ENCODE results near the gene MAP3K8.
"Not testable (repeated sequence)": the region's sequence is repeated elsewhere in the genome, so short reads cannot be mapped to it uniquely, and the experiment has no call there.

MAP3K8 gene

DNA sequence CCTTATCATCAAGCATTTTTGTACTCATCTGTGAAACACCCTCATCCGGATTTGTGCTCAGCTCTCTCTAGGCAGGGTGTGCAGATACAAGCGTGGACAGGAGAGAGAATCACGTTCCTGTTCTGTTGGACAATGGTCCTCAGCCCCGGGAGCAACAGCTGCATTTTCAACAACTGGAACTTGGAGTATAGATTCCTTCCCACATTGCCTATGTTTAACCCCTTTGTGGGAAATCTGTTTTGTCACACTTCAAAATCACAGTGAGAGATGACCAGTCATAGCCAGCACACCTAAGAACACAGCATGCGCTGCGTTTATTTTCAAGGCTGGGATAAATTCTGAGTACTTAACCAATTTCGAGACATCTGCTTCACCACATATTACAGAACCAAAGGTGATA is 32.5 kb downstream of the MAP3K8 start:
- CTCF ChIA-PET = interaction anchor here (0.6 to 1.2 kb wide), 2 partner anchors 21 to 174 kb away, joined by 3 read pairs; no protein-coding TSS in a partner anchor

DNA sequence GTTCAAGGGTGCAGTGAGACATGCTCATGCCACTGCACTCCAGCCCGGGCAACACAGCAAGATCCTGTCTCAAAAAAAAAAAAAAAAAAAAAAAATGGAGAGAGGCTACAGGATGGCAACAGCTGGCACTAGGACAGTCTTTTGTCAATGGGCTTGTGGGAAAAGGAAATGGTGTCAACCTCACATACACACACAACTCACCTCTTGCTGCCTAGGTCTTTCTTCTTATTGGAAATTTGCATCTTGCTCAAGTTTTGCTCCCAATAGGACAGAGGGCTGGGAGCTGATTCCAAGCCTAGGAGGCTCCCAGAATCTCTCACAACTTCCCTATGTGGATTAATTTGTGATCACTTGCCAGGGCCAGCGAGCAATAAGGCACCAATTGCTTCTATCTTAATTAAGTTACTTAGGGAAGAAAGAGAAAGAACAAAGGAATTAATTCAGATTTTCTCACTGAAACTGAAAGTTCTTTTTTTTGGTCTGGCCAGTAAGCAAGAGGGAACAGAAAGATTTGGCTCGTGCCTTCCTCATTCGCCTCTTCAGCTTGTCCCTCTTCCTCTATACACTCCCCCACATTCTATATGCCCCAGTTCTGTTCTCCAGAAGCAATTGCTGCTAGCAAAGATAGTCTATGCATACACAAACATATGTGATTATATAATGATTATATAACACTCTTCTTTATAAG is 33.8 kb downstream of the MAP3K8 start:
- peaks cover 2% of the 10 kb centered on the region for H3K36me3 Mint-ChIP-seq
- peaks cover 34% of the 10 kb centered on the region for H3K4me1 Mint-ChIP-seq
- H3K9me3 Mint-ChIP-seq = no peaks in the 10 kb centered on the region
- no peak for DNase-seq
- no peak overlapping the region for H3K27ac Mint-ChIP-seq
- H3K4me3 Mint-ChIP-seq = no peak overlapping the region
- peaks cover 14% of the 10 kb centered on the region for H3K27me3 Mint-ChIP-seq
- CTCF ChIA-PET = interaction anchor here (0.6 to 1.1 kb wide), 2 partner anchors 30 to 787 kb away, joined by 3 read pairs; no protein-coding TSS in a partner anchor

More for the DNA sequence above, 32.5 kb downstream of the MAP3K8 start:
- Mint-ChIP-seq H3K27ac (no peak overlapping the region), H3K4me3 (no peak overlapping the region), H3K36me3 (peaks cover 10% of the 10 kb centered on the region), H3K4me1 (peaks cover 34% of the 10 kb centered on the region), H3K27me3 (peaks cover 6% of the 10 kb centered on the region), H3K9me3 (no peaks in the 10 kb centered on the region)
- no peak for DNase-seq

DNA sequence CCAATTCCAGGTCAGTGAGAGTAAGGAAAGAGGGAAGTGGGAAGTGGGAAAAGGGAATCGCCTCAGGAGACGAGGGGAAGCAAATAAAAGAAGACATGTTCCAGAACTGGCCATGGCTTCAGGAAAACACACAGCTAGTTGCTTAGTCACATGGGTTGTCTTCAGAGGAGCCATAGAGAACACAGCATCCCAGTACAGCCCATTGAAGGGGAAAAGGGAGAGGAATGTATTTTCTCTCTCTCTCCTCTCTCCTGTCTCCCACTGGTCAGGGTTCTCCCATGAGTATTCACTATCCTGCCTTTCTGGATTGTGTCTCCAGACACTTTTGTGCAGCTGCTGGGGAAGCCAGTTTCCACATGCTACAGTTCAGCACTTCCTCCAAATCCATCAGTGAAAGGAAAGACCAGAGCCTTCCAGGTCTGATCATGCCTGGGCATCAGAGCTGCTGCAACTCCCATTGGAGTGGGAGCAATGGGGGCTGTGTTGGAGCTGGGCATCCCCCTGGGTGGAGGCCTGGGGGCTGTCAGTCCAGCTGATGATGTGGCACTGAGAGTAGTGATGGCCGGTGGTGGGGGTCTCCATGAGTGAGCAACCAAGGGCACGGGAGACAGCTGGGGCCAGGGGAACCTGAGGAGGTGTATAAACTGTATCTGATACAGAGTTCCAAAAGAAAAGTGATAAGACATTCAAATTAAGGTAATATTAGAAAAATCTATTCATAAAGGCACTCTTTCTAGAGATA is 38.6 kb downstream of the MAP3K8 start:
- Mint-ChIP-seq H3K36me3 (no peaks in the 10 kb centered on the region), H3K9me3 (no peaks in the 10 kb centered on the region), H3K4me1 (peaks cover 31% of the 10 kb centered on the region), H3K27me3 (peaks cover 38% of the 10 kb centered on the region), H3K27ac (no peak overlapping the region), H3K4me3 (no peak overlapping the region)
- no peak for DNase-seq
- CTCF ChIA-PET = interaction anchor here (1.2 kb wide), 1 partner anchor 119 kb away, joined by 3 read pairs; no protein-coding TSS in a partner anchor

DNA sequence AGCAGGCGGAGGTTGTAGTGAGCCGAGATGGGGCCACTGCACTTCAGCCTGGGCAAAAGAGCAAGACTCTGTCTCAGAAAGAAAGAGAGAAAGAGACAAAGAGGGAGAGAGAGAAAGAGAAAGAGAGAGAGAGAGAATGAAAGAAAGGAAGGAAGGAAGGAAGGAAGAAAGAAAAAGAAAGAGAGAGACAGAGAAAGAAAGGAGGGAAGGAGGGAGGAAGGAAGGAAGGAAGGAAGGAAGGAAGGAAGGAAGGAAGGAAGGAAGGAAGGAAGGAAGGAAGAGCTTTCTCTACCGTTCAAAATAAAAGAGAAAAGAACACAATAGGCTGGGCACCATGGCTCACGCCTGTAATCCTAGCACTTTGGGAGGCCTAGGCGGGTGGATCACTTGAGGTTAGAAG is 41.5 kb downstream of the MAP3K8 start:
- H3K9me3 Mint-ChIP-seq, H3K4me3 Mint-ChIP-seq, H3K27ac Mint-ChIP-seq, CTCF ChIA-PET, DNase-seq, H3K36me3 Mint-ChIP-seq: not testable (repeated sequence)
- Mint-ChIP-seq H3K27me3 (peaks cover 35% of the 10 kb centered on the region), H3K4me1 (peaks cover 17% of the 10 kb centered on the region)

DNA sequence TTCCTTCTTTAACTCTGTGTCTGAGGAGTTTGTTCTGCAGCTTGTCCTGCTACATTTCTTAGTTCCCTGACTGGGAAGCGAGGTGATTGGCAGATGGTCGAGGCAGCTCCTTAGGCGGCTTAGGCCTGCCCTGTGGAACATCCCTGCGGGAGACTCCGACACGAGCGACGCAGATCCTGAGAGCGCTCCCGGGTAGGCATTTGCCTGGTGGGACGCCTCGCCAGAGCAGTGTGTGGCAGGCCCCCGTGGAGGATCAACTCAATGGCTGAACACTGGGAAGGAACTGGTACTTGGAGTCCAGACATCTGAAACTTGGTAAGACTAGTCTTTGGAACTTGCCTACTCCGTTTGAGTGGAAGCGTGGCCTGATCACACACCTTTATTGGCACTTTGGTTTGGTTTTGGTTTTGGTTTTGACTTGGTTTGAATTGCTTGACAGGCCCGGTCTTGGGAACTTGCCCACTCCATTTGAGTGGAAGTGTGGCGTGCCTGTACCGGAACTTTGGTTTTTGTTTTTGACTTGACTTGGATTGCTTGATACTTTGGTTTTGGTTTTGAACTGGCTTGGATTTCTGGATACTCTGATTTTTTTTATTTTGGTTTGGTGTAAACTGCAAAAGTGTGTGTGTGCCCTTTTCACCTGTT is 42.6 kb downstream of the MAP3K8 start:
- Mint-ChIP-seq H3K9me3 (peaks cover 6% of the 10 kb centered on the region), H3K4me1 (peaks cover 17% of the 10 kb centered on the region), H3K27me3 (peaks cover 35% of the 10 kb centered on the region), H3K27ac (no peak overlapping the region), H3K4me3 (no peak overlapping the region), H3K36me3 (no peaks in the 10 kb centered on the region)
- no peak for DNase-seq
- CTCF ChIA-PET = no interaction called here

DNA sequence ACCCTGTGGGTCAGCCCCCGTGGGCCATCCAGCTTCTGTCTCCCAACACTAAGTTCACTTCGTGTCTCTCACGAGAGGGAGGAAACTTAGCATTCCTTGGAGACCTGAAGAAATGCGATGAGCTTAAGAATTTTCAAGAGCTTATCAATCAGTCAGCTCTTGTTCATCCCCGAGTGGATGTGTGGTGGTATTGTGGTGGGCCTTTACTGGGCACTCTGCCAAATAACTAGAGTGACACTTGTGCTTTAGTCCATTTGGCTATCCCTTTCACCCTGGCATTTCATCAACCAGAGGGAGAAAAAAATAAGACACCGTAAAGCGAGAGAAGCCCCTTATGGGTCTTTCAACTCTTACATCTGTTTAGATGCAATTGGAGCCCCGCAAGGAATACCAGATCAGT is 45.5 kb downstream of the MAP3K8 start:
- DNase-seq, H3K27ac Mint-ChIP-seq, H3K36me3 Mint-ChIP-seq, H3K4me3 Mint-ChIP-seq: not testable (repeated sequence)
- H3K9me3 Mint-ChIP-seq = peaks cover 14% of the 10 kb centered on the region
- H3K4me1 Mint-ChIP-seq = peaks cover 13% of the 10 kb centered on the region
- H3K27me3 Mint-ChIP-seq = peaks cover 30% of the 10 kb centered on the region
- CTCF ChIA-PET = interaction anchor here (0.7 to 1.4 kb wide), 2 partner anchors 12 to 49 kb away, joined by 3 to 6 read pairs; no protein-coding TSS in a partner anchor

DNA sequence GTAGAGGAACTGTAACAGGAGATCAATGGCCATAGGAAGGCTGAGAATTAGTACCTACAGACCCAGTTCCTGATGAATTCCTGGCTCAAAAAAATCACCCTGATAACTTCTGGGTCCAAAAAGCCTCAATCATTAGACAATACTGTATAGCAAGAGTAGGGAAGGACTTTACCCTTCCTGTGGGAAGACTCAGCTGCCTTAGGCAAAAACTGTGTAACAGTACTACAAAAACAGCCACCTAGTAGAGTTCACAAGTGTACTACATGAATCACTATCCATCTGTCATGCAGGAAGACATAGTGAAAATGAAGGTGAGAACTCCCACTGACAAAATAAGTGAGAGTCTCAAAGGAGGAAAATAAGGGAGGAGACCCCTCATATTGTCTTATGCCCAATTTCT is 47.6 kb downstream of the MAP3K8 start:
- Mint-ChIP-seq H3K4me1 (peaks cover 3% of the 10 kb centered on the region), H3K36me3 (peaks cover 6% of the 10 kb centered on the region), H3K27me3 (peaks cover 30% of the 10 kb centered on the region), H3K9me3 (peaks cover 14% of the 10 kb centered on the region), H3K27ac (no peak overlapping the region), H3K4me3 (no peak overlapping the region)
- no peak for DNase-seq
- CTCF ChIA-PET = no interaction called here

DNA sequence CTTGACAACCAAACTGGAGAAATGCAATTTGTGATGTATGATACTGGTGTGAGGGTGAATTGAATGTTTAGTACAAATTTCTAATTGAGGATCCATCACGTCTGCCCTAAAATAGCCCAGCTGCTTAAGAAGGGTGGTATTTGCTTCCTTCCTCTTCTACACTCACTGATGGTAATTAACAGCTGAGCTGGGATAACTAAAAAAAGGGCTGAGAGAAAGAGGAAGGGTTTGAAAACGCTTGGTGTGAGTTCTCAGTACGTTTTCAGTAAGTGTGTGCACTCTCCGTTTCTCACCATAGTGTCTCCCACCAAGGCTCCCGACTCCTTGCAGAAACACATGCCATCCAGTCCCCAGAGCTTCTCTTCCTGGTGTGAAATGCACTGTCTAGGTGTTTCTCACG is 54.3 kb downstream of the MAP3K8 start:
- H3K4me1 Mint-ChIP-seq = peaks cover 35% of the 10 kb centered on the region

DNA sequence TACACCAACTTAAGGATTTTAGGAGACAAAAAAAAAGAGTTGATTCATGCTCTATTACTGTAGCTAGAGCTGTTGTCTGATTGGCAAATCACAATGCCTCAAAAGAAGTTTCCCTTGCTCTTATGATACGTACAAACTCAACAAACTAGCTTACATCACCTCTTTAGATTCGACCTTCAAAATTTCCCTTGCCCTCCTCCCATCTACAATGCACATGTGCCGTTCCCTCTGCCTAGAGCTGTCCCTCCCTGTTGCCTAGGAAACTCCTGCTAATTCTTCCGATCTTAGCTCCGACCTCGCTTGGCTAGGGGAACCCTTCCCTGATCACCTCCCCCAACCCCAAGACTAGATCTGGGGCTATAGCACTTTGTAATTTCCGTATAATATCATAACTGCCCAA is 55.4 kb downstream of the MAP3K8 start:
- H3K27me3 Mint-ChIP-seq = peaks cover 44% of the 10 kb centered on the region
- no peaks in the 10 kb centered on the region for H3K36me3 Mint-ChIP-seq
- no peaks in the 10 kb centered on the region for H3K9me3 Mint-ChIP-seq
- CTCF ChIA-PET = no interaction called here
- no peak overlapping the region for H3K4me3 Mint-ChIP-seq
- peaks cover 45% of the 10 kb centered on the region for H3K4me1 Mint-ChIP-seq
- no peak for DNase-seq
- H3K27ac Mint-ChIP-seq = no peak overlapping the region

More for the DNA sequence above, 54.3 kb downstream of the MAP3K8 start:
- peaks cover 51% of the 10 kb centered on the region for H3K27me3 Mint-ChIP-seq
- H3K4me3 Mint-ChIP-seq = no peak overlapping the region
- H3K36me3 Mint-ChIP-seq = no peaks in the 10 kb centered on the region
- H3K27ac Mint-ChIP-seq = no peak overlapping the region
- DNase-seq = no peak
- CTCF ChIA-PET = interaction anchor here (0.7 to 1.5 kb wide), 2 partner anchors 18 to 22 kb away, joined by 3 read pairs; no protein-coding TSS in a partner anchor
- H3K9me3 Mint-ChIP-seq = no peaks in the 10 kb centered on the region

DNA sequence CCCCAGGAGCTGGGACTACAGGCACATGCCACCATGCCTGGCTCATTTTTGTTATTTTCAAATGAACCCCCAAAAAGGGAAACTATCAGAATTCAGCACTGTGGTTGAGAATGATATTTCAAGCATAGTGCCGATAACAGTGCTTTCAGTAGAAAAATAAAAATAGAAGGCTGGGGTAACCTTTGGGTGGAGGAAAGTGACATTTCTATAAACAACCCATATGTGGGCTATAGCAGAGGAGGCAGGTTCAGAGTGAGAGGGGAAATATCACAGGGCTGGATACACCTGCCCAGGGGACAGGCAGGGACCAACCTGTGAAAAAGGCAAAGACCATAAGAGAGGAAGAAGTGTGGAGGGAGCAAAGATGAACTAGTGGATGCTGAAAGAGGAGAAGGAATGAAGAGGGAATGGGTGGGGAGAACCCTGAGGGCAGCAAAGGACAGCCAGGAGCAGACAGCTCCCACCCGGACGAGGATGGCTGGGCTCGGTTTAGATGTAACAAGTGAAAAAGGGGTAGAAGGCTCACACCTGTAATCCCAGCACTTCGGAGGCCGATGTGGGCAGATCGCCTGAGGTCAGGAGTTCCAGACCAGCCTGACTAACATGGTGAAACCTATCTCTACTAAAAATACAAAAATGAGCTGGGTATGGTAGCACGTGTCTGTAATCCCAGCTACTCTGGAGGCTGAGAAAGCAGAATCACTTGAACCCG is 56.5 kb downstream of the MAP3K8 start:
- Mint-ChIP-seq H3K4me3 (no peak overlapping the region), H3K27ac (no peak overlapping the region), H3K27me3 (peaks cover 33% of the 10 kb centered on the region), H3K9me3 (no peaks in the 10 kb centered on the region), H3K36me3 (peaks cover 2% of the 10 kb centered on the region), H3K4me1 (peaks cover 54% of the 10 kb centered on the region)
- no peak for DNase-seq
- CTCF ChIA-PET = interaction anchor here (3.1 kb wide), 1 partner anchor 42 kb away, joined by 8 read pairs; no protein-coding TSS in a partner anchor

DNA sequence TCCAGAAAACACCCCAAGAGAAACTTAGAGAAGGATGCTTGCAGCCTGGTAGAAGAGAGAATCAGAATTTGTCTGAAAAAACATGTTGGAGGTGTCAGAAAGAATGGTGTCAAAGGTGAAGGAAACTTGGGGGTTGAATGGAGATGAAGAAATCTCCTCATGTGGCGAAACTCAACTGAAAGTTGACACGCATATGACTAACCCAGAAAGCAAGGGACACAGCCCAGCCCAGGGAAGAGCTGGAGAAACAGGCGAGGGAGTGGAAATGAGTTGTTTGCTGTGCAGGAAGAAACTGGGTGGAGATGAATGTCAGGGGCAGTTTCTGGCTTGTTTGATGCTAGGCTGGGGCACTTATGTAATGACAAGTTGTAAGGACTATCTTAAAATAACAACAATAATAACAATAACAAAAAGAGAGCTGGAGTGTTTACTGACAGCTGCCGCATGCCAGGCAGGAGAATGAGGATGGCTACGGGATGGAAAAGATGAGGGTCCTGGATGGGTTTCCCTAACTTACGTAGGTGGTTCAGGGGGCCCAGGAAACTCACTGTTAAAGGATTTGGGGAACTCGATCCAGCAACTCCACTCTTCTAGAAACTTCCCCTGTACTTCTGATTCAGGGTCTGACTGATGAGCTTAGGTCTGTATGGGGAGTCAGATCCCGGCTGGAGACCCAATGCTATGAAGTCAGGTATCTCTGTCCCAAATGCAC is 57.4 kb downstream of the MAP3K8 start:
- Mint-ChIP-seq H3K9me3 (no peaks in the 10 kb centered on the region), H3K27ac (no peak overlapping the region), H3K4me1 (peaks cover 57% of the 10 kb centered on the region), H3K36me3 (peaks cover 2% of the 10 kb centered on the region), H3K4me3 (no peak overlapping the region), H3K27me3 (peaks cover 33% of the 10 kb centered on the region)
- DNase-seq = no peak
- CTCF ChIA-PET = interaction anchor here (0.8 to 3.1 kb wide), 5 partner anchors 10 to 42 kb away, joined by 3 to 8 read pairs (median 3); no protein-coding TSS in a partner anchor

DNA sequence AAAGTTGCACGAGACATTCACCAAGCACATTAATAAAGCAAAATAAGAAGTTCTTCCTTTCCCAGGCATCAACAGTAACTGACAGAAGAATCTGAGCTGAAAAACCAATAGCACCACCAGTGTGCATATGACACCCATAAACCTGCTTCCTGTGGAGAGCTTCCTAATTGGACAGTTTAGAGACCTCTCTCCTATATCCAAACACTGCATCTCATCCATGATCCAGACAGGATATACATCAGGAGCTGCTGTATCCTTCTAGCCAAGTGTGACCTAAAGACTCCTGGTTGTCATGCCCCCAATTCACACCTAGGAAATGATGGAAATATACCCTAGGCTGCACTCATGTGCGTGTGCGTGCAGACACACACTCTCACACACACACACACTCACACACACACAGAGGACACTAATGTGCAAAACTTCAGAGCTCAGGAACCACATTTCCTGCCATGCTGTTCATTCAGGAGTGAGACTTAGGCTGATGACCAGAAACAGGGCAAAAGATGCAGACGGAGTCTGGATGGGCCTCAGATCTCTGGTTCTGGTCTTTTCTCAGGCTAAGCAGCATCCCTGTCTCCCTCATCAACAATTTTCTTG is 58.0 kb downstream of the MAP3K8 start:
- Mint-ChIP-seq H3K27me3 (peaks cover 33% of the 10 kb centered on the region), H3K4me1 (peaks cover 63% of the 10 kb centered on the region), H3K9me3 (no peaks in the 10 kb centered on the region), H3K36me3 (peaks cover 2% of the 10 kb centered on the region), H3K4me3 (no peak overlapping the region), H3K27ac (no peak overlapping the region)
- CTCF ChIA-PET = interaction anchor here (0.8 to 3.1 kb wide), 6 partner anchors 9 to 100 kb away, joined by 3 to 8 read pairs (median 4); no protein-coding TSS in a partner anchor
- no peak for DNase-seq
